ENCODE data around the gene OOSP2.
"Not testable (repeated sequence)": the region's sequence is repeated elsewhere in the genome, so short reads cannot be mapped to it uniquely, and the experiment has no call there.

DNA sequence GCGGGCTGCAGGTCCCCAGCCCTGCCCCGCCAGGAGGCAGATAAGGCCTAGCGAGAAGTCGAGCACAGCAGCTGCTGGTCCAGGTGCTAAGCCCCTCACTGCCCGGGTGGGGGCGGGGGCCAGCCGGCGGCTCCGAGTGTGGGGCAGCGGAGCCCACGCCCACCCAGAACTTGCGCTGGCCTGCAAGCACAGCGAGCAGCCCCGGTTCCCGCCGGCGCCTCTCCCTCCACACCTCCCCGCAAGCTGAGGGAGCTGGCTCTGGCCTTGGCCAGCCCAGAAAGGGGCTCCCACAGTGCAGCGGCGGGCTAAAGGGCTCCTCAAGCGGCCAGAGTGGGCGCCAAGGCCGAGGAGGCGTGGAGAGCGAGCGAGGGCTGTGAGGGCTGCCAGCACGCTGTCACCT is 19.8 kb upstream of the OOSP2 start:
- not testable (repeated sequence) for TF ChIP-seq MXI1 (IDR thresholded peaks at IDR 0.05; ENCODE audit: borderline replicate concordance, low read depth, low read length); ZMYM3 (CRISPR knock-in tag; IDR thresholded peaks at IDR 0.05); TBL1XR1 (IDR thresholded peaks at IDR 0.05; ENCODE audit: borderline replicate concordance, low read length, partially characterized antibody); SIN3A (IDR thresholded peaks at IDR 0.05; ENCODE audit: borderline replicate concordance, low read depth, low read length); GABPA (IDR thresholded peaks at IDR 0.05; ENCODE audit: low read depth, low read length); GABPA (CRISPR knock-in tag; IDR thresholded peaks at IDR 0.05; ENCODE audit: low read depth); POLR2AphosphoS5 (IDR thresholded peaks at IDR 0.05; ENCODE audit: low read depth, low read length)
- TF ChIP-seq, protein P1, sequence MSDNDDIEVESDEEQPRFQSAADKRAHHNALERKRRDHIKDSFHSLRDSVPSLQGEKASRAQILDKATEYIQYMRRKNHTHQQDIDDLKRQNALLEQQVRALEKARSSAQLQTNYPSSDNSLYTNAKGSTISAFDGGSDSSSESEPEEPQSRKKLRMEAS (IDR thresholded peaks at IDR 0.05) = not testable (repeated sequence)
- TF ChIP-seq, protein P2, sequence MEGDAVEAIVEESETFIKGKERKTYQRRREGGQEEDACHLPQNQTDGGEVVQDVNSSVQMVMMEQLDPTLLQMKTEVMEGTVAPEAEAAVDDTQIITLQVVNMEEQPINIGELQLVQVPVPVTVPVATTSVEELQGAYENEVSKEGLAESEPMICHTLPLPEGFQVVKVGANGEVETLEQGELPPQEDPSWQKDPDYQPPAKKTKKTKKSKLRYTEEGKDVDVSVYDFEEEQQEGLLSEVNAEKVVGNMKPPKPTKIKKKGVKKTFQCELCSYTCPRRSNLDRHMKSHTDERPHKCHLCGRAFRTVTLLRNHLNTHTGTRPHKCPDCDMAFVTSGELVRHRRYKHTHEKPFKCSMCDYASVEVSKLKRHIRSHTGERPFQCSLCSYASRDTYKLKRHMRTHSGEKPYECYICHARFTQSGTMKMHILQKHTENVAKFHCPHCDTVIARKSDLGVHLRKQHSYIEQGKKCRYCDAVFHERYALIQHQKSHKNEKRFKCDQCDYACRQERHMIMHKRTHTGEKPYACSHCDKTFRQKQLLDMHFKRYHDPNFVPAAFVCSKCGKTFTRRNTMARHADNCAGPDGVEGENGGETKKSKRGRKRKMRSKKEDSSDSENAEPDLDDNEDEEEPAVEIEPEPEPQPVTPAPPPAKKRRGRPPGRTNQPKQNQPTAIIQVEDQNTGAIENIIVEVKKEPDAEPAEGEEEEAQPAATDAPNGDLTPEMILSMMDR (CRISPR knock-in tag; IDR thresholded peaks at IDR 0.05) = not testable (repeated sequence)
- TF ChIP-seq, protein P3, sequence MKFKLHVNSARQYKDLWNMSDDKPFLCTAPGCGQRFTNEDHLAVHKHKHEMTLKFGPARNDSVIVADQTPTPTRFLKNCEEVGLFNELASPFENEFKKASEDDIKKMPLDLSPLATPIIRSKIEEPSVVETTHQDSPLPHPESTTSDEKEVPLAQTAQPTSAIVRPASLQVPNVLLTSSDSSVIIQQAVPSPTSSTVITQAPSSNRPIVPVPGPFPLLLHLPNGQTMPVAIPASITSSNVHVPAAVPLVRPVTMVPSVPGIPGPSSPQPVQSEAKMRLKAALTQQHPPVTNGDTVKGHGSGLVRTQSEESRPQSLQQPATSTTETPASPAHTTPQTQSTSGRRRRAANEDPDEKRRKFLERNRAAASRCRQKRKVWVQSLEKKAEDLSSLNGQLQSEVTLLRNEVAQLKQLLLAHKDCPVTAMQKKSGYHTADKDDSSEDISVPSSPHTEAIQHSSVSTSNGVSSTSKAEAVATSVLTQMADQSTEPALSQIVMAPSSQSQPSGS (CRISPR knock-in tag; IDR thresholded peaks at IDR 0.05) = not testable (repeated sequence)
- TF ChIP-seq, protein P4, sequence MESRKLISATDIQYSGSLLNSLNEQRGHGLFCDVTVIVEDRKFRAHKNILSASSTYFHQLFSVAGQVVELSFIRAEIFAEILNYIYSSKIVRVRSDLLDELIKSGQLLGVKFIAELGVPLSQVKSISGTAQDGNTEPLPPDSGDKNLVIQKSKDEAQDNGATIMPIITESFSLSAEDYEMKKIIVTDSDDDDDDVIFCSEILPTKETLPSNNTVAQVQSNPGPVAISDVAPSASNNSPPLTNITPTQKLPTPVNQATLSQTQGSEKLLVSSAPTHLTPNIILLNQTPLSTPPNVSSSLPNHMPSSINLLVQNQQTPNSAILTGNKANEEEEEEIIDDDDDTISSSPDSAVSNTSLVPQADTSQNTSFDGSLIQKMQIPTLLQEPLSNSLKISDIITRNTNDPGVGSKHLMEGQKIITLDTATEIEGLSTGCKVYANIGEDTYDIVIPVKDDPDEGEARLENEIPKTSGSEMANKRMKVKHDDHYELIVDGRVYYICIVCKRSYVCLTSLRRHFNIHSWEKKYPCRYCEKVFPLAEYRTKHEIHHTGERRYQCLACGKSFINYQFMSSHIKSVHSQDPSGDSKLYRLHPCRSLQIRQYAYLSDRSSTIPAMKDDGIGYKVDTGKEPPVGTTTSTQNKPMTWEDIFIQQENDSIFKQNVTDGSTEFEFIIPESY (CRISPR knock-in tag; IDR thresholded peaks at IDR 0.05) = not testable (repeated sequence)

Data from HepG2 (cell line).